ENCODE data around the gene ATP2B3. TPM values are rescaled to one million over a fixed set of nuclear protein-coding genes. Genes with fewer than 3 reads are reported as not detected.

Gene ATP2B3
- total RNA-seq, 2 donors from 2014 or later, result 0.68 to 0.85 TPM

GRCh38 chrX:153501530-153501929 is 15.9 kb upstream of the ATP2B3 start:
- no peak for TF ChIP-seq CTCF (IDR thresholded peaks at IDR 0.05)
- H3K36me3 ChIP-seq, result peaks cover 5% of the 10 kb centered on the region
- peak overlapping the region; percentile 84 to 90 for H3K27ac ChIP-seq
- H3K27me3 ChIP-seq (replicated peaks; ENCODE audit: insufficient read depth), result no peaks in the 10 kb centered on the region
- H3K4me3 ChIP-seq, result peak overlapping the region; percentile 68
- H3K4me1 ChIP-seq (ENCODE audit: control insufficient read depth in 1 of 2, low read depth in 2 of 2), result peaks cover 5 to 45% of the 10 kb centered on the region in 2 donors
- DNase-seq (ENCODE audit: low spot score) (no peak), ATAC-seq (ENCODE audit: insufficient number of reproducible peaks, low FRiP score, low read depth) (no peak)
- H3K9me3 ChIP-seq, result no peaks in the 10 kb centered on the region

GRCh38 chrX:153502131-153502530 is 15.3 kb upstream of the ATP2B3 start:
- H3K9me3 ChIP-seq, result no peaks in the 10 kb centered on the region
- H3K36me3 ChIP-seq, result peaks cover 5% of the 10 kb centered on the region
- peaks cover 5 to 45% of the 10 kb centered on the region in 2 donors for H3K4me1 ChIP-seq (ENCODE audit: control insufficient read depth in 1 of 2, low read depth in 2 of 2)
- H3K27ac ChIP-seq, result peak overlapping the region; percentile 84 to 90
- ATAC-seq (ENCODE audit: insufficient number of reproducible peaks, low FRiP score, low read depth) (no peak), DNase-seq (ENCODE audit: low spot score) (no peak)
- H3K27me3 ChIP-seq (replicated peaks; ENCODE audit: insufficient read depth), result no peaks in the 10 kb centered on the region
- H3K4me3 ChIP-seq, result peak overlapping the region; percentile 68
- TF ChIP-seq CTCF (IDR thresholded peaks at IDR 0.05), result no peak

GRCh38 chrX:153502796-153503195 is 14.6 kb upstream of the ATP2B3 start:
- Histone ChIP-seq H3K4me1 (ENCODE audit: control insufficient read depth in 1 of 2, low read depth in 2 of 2) (peaks cover 5 to 44% of the 10 kb centered on the region in 2 donors), H3K27me3 (replicated peaks; ENCODE audit: insufficient read depth) (no peaks in the 10 kb centered on the region), H3K4me3 (peak overlapping the region; percentile 68), H3K9me3 (no peaks in the 10 kb centered on the region), H3K36me3 (peaks cover 5% of the 10 kb centered on the region), H3K27ac (peak overlapping the region; percentile 84 to 90)
- no peak for DNase-seq (ENCODE audit: low spot score)
- ATAC-seq (ENCODE audit: insufficient number of reproducible peaks, low FRiP score, low read depth), result no peak
- no peak for TF ChIP-seq CTCF (IDR thresholded peaks at IDR 0.05)

- no peak overlapping the region for H3K4me3 ChIP-seq
- no peak for TF ChIP-seq CTCF (IDR thresholded peaks at IDR 0.05)
- peak overlapping the region in 1 of 2 donors; percentile 26 for H3K27ac ChIP-seq
- ATAC-seq (ENCODE audit: insufficient number of reproducible peaks, low FRiP score, low read depth), result no peak
- no peaks in the 10 kb centered on the region for H3K27me3 ChIP-seq (replicated peaks; ENCODE audit: insufficient read depth)
- H3K9me3 ChIP-seq, result no peaks in the 10 kb centered on the region
- H3K36me3 ChIP-seq, result peaks cover 5% of the 10 kb centered on the region
- peaks cover 5 to 38% of the 10 kb centered on the region in 2 donors for H3K4me1 ChIP-seq (ENCODE audit: control insufficient read depth in 1 of 2, low read depth in 2 of 2)
- DNase-seq (ENCODE audit: low spot score), result no peak
These were observed 12.9 kb upstream of the ATP2B3 start for GRCh38 chrX:153504445-153505016.

GRCh38 chrX:153505361-153505760 is 12.1 kb upstream of the ATP2B3 start:
- DNase-seq (ENCODE audit: low spot score), result no peak
- no peak for ATAC-seq (ENCODE audit: insufficient number of reproducible peaks, low FRiP score, low read depth)
- Histone ChIP-seq H3K9me3 (no peaks in the 10 kb centered on the region), H3K27ac (no peak overlapping the region), H3K4me3 (no peak overlapping the region), H3K36me3 (peaks cover 5% of the 10 kb centered on the region), H3K27me3 (replicated peaks; ENCODE audit: insufficient read depth) (no peaks in the 10 kb centered on the region), H3K4me1 (ENCODE audit: control insufficient read depth in 1 of 2, low read depth in 2 of 2) (peaks cover 4 to 44% of the 10 kb centered on the region in 2 donors)
- no peak for TF ChIP-seq CTCF (IDR thresholded peaks at IDR 0.05)

Measured in thoracic aorta (tissue), 2 donors.